ENCODE measurements around the gene PDE11A.

Gene PDE11A

GRCh38 chr2:177753682-177754491 is 318.7 kb downstream of the PDE11A start:
- no peak for DNase-seq

- DNase-seq = no peak
These were observed 324.2 kb downstream of the PDE11A start for GRCh38 chr2:177748360-177748759.

GRCh38 chr2:177747384-177747783 is 325.2 kb downstream of the PDE11A start:
- no peak for DNase-seq

DNA sequence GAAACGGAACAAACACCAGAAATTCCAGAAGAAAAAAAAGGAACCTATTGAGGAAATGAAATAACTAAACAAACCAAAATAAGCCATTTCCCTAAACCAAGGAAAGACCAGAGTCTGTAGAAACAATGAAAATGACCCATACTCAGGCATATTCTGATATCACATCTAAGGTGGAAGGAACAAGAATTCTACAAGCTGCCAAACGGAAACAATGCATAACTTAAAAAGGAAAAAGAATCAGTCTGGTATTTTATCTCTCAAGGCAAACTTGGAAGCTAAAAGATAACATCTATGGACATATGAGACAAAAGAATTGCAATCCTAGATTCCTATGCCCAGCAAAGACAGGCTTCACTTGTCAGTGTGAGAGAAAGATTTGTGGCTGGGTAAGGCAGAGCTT is 326.2 kb downstream of the PDE11A start:
- no peak for DNase-seq

- DNase-seq = no peak
These were observed 327.0 kb downstream of the PDE11A start for GRCh38 chr2:177745531-177745930.

DNA sequence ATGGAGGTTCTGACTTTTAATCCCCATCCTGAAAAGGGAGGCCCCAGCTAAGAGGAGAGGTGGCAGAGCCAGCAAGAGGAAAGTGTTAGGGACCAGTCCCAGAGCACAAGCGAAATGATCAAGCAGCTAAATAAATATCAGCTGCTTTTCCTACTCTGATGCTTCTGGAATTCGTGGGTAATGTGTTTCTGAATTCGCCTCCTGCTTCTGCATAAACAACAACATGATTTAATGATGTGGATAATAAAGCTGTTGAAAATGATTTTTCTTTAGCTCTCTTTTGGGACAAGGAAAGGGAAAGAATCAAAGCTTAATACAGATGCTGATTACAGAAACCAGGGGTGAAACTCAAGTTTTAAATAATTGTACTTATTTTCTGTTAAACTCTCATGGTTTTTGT is 329.7 kb downstream of the PDE11A start:
- DNase-seq = no peak

GRCh38 chr2:177741866-177742265 is 330.7 kb downstream of the PDE11A start:
- no peak for DNase-seq

GRCh38 chr2:177740700-177741099 is 331.9 kb downstream of the PDE11A start:
- DNase-seq = no peak

DNA sequence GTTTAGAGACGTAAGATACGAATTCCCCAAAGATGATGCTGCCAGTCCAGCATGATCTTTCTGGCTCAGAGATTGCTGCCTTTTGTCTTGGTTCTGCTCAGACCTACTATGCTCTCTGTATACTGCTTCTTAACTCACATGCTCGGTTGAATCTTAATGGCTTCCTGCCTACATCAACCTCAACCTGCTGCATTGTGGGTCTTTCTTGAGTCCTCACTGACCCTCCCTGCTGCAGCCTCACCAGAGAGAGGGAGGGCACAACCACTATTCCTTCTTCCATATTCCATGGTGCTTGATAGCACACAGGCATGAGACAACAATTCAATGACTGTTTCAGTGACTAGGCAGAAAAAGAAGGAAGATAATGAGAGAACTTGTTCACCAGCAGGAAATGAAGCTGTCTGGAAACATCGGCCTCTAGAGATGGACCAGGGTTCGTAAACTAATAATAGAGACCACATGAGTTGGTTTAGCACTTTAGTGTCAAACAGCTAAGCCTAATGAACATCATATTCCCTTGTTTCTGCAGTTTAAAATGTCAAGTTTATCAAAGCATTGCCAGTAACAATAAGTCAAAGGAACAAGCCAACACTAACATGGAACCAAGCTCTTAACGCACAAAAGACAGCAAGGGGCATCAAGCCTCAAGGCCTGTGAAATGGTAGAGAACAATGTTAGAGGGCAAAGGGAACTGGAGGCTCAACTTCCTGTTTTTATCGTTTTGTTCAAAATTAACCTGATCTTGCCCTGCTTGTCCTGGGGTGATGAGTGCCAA is 333.9 kb downstream of the PDE11A start:
- no peak for DNase-seq

DNA sequence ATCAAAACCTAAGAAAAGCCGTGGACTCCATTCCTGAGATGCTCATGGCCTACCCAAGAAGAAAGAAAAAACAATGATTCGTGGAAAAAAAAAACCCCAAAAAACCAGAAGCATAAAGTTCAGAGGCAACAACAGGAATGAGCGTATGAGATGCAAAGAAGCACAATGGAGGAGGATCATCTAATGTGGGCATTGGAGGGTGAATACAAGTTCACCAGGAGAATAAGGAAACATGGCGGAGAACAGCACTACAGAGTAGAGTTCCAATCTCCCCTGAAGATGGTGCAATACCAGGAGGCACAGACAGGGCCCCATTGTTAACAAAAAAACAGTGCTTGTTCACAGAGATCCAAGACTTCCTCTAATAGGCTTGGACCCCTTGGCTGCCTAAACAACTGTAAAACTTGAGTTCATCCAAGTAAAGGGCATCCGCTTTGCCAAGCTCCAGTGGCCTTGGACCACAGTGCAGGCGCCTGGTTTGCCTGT is 337.2 kb downstream of the PDE11A start:
- DNase-seq = no peak

DNA sequence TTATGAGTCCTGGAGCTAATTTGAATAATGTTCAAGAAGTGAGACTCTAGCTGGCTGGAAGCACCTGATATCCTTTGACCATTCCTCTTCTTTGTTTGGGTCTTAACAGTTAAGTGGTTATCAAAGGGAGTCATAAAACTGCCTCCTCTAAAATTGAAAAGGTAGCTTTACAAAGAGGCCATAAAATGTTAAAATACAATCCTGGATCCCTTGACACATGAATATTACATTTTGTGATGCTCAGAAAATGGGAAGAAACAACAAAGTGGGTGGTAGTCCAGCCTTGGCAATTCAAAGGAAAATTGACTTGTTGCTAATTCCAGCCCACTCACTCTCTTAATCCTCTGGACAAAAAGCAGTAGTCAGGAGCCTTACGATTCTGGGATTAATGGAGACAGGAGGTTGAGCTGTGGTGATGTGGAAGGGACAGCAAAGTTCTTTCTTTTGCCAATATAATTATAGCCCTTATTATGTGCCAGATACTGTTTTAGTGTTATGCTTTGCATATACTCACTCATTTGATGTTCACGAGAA is 339.2 kb downstream of the PDE11A start:
- DNase-seq = no peak

DNA sequence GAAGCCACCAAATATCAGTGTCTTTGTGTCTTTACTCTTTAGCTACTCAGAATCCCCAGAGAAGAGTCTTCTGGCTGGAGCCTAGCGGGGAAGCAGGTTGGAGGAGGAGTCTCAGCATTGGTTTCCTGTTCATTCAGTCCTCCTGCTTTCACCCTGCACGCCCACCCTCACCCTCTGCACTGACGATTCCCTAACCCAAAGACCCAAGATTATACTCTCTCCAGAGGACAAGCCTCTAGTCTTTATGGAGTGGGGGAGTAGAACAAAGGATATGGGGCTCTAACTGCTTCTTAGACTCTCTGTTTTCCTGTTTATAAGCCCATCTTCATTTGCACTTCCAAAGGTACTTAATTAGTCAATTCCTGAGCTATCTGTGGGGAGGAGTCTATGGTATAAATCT is 341.2 kb downstream of the PDE11A start:
- no peak for DNase-seq

DNA sequence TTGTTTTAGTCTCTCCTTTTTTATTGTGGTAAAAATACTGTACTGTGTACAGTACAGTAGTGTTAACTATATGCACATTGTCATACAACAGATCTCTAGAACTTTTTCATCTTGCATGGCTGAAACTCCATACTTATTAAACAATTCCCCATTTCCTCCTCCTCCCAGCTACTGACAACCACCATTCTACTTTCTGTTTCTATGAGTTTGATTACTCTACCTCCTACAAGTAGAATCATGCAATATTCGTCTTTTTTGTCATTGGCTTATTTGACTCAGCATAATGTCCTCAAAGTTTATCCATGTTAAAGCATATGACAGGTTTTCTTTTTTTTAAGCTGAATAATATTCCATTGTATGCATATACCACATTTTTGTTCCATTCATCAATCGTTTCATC is 341.8 kb downstream of the PDE11A start:
- no peak for DNase-seq

DNA sequence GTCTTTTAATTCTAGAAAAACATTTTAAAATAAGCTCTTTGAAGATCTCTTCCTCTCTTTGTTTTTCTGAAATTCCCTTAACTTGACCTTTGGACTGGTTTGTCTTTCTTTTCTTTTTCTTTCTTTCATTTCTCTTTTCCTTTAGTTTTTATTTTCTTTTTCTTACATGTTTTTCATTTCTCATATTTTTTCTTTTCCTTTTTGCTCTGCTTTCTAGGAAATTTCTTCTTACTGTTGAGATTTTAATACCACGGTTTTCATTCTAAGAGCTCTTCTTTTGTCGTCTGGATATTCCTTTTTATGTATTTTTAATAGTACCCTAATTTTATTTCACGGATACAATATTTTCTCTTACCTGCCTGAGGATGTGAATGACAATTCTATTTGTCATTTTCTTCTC is 342.2 kb downstream of the PDE11A start:
- DNase-seq = no peak

DNA sequence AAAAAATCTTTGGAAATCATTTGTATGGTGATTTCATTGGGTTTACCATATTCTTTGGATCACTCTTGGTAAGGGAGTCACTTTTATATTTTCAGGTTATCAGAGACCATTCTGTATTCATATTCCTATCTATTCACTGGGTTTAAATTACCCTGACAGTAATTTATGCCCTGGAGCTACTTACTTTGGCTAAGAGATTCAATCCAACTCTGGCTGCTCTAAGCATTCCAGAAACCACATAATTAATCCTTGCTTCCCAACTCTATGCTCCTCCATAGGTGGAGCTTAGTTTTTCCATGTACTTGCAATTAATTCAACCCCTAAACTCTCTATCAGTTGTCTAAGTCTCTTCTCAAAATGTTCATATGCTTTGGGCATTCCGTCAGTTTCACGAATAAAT is 343.7 kb downstream of the PDE11A start:
- DNase-seq = no peak

GRCh38 chr2:177728399-177728765 is 344.2 kb downstream of the PDE11A start:
- no peak for DNase-seq

GRCh38 chr2:177727577-177728398 is 344.8 kb downstream of the PDE11A start:
- DNase-seq = no peak

DNA sequence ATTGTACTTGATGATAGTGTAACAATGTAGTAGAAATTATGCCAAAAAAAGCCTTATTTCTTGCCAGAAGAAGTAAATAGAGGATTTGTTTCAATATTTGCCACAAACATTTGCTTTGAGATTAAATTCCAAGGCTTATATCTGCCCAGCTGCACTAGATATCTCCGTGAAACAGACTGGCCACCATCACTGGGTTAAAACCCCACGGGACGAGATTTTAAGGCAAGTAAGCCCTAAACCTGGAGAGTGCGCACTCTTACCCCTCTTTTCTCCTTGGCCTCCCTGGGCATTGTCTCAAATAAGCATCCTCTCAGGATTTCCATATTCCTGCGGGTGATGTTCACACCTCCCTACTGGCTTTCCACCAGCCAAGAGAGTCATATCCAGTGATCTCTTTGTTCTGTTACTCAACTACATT is 345.6 kb downstream of the PDE11A start:
- DNase-seq = no peak

- no peak for DNase-seq
These were observed 347.9 kb downstream of the PDE11A start for GRCh38 chr2:177724398-177725287.

- DNase-seq = no peak
These were observed 349.3 kb downstream of the PDE11A start for GRCh38 chr2:177723235-177723634.

DNA sequence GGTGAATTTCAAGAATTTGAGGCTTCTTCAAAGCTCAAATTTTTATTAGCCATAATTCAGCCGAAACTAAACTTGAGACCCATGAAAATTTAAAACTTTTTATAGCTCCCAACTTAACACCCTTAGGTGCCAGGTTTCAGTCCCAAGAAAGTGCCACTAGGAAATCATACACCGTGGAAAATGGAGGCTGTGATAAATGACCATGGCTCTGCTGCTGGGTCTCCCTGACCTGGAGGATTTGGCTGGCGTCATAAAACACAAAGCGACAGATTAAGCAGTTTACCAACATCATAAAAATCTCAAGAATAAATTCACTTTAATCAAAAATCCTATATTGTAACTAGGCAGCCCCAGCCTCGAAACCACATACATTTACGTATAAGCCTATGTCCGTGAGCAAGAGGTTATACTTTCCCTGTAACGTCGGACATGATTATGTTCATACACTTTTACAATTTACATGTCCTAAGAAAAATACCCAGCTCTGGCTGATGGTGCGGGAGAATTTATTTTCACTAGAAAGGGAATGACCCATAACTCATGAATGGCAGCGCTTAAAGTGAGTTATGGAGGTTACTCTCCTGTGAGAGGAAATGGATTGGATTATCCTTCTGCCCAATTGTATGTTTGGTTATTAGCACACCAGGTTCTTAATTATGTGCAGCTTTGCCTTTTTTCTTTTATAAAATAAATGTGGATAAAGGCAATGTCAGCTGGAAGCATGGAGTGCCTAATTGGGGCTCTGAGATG is 350.6 kb downstream of the PDE11A start:
- DNase-seq = no peak
